Kidney (tissue), 14 donors: Measurements from ENCODE around the gene FARP2. TPM values are rescaled to one million over a fixed set of nuclear protein-coding genes. Genes with fewer than 3 reads are reported as not detected.
"Not testable (repeated sequence)": the region's sequence is repeated elsewhere in the genome, so short reads cannot be mapped to it uniquely, and the experiment has no call there.

ENCODE experiments used
- DNase-seq, 5 donors: peaks; one replicate each; pipeline ENCODE4 v3.0.0-alpha.2; 2013 to 2020
- FAIRE-seq: peaks from 2 replicates; lab custom pipeline; 2012; peaks lifted over from hg19 to GRCh38; lab: Jason Lieb, UNC
- H3K27ac ChIP-seq, 2 donors: one replicate each; pipeline ENCODE4 v1.7.0; 2013; ENCODE audit warnings: low read depth in 2 of 2, low read length in 2 of 2, inconsistent platforms in 1 of 2
- H3K27me3 ChIP-seq: one replicate; pipeline ENCODE4 v1.7.1; 2013; ENCODE audit warnings: low read length, inconsistent platforms; ENCODE audit not compliant: control insufficient read depth, insufficient read depth
- H3K36me3 ChIP-seq, 3 donors: one replicate each; pipeline versions ENCODE4 v1.7.0 to v1.7.1; 2013; ENCODE audit warnings: low read length in 3 of 3, control low read depth in 1 of 3, inconsistent platforms in 1 of 3; ENCODE audit not compliant: insufficient read depth in 3 of 3, control insufficient read depth in 2 of 3
- H3K4me1 ChIP-seq, 3 donors: one replicate each; pipeline versions ENCODE4 v1.7.0 to v1.7.1; 2013; ENCODE audit warnings: low read length in 3 of 3, inconsistent platforms in 1 of 3, low read depth in 1 of 3; ENCODE audit not compliant: control insufficient read depth in 2 of 3, insufficient read depth in 2 of 3
- H3K4me3 ChIP-seq, 3 donors: one replicate each; pipeline versions ENCODE4 v1.7.0 to v1.8.1; 2013; ENCODE audit warnings: low read length in 3 of 3, control low read depth in 1 of 3, inconsistent platforms in 1 of 3
- H3K9ac ChIP-seq, 3 donors: one replicate each; pipeline versions ENCODE4 v1.7.0 to v1.7.1; 2013; ENCODE audit warnings: low read length in 3 of 3, control low read depth in 1 of 3, inconsistent platforms in 1 of 3
- H3K9me3 ChIP-seq, 3 donors: one replicate each; pipeline versions ENCODE4 v1.7.0 to v1.7.1; 2013; ENCODE audit warnings: low read length in 3 of 3, control low read depth in 1 of 3, inconsistent platforms in 1 of 3; ENCODE audit not compliant: control insufficient read depth in 2 of 3, insufficient read depth in 1 of 3
- CTCF ChIP-seq: IDR thresholded peaks from 3 replicates; pipeline ENCODE4 v1.5.1; 2012; ENCODE audit warnings: mild to moderate bottlenecking, moderate library complexity, borderline replicate concordance; ENCODE audit not compliant: insufficient read depth; ENCODE audit errors: extremely low read depth
- intact Hi-C: fragments of 100-400 bp; cut with DNase I; formaldehyde crosslinking; loops from one replicate; pipeline ENCODE4 v1.11.1; 2022
- polyA plus RNA-seq: library from polyadenylated mRNA; stranded (reverse); fragments of 350-450 nt; fragmentation: Illumina TruSeq; extraction: RNeasy Lipid Tissue Mini Kit (QIAGEN cat#74804); gene quantifications from one replicate; pipeline ENCODE4 v1.2.3, GENCODE V29; 2014; ENCODE audit warnings: low read depth, low replicate concordance; ENCODE audit not compliant: insufficient read depth
- total RNA-seq: library from RNA; stranded (reverse); fragmentation: NEBNext Ultra II Directional; extraction: Animal tissue kit (Norgen Biotek cat#: 25700); gene quantifications from one replicate; pipeline ENCODE4 v1.2.1, GENCODE V29; 2021
- donor health status: control.
- donor health status: control.
- donor health status: control.
- donor health status: control.
- donor health status: control.
- donor health status: DM: yes; HTN: yes; CAD: no.
- donor health status: Normal renal cell carcinoma (clear cell type).

The FARP2 gene
- total and polyA plus RNA-seq, 2 donors from 2014 or later: 20.3 to 50.5 TPM

- peaks cover 9 to 56% (median 30%) of the 10 kb centered on the region in 3 donors for H3K36me3 ChIP-seq
- H3K27me3 ChIP-seq: no peaks in the 10 kb centered on the region
- DNase-seq (no peak), FAIRE-seq (no peak)
- H3K27ac ChIP-seq: peak overlapping the region in 1 of 2 donors; percentile 37
- TF ChIP-seq CTCF: no peak
- H3K4me1 ChIP-seq: no peaks in the 10 kb centered on the region
- intact Hi-C loops: no loop called here
- no peaks in the 10 kb centered on the region for H3K9me3 ChIP-seq
- no peak overlapping the region for H3K4me3 ChIP-seq
- no peak overlapping the region for H3K9ac ChIP-seq
Measured at GRCh38 chr2:241410739-241411176, 54.7 kb downstream of the FARP2 start.

GRCh38 chr2:241412144-241412543, 56.1 kb downstream of the FARP2 start:
- Histone ChIP-seq H3K9ac (no peak overlapping the region), H3K27ac (no peak overlapping the region), H3K4me3 (no peak overlapping the region), H3K4me1 (no peaks in the 10 kb centered on the region), H3K9me3 (no peaks in the 10 kb centered on the region), H3K27me3 (no peaks in the 10 kb centered on the region), H3K36me3 (peaks cover 9 to 57% (median 35%) of the 10 kb centered on the region in 3 donors)
- intact Hi-C loops: no loop called here
- DNase-seq (peak in 4 of 5 donors; percentile 44 to 88 (median 60)), FAIRE-seq (no peak)
- no peak for TF ChIP-seq CTCF

GRCh38 chr2:241413501-241413900, 57.4 kb downstream of the FARP2 start:
- FAIRE-seq, H3K27me3 ChIP-seq, H3K4me1 ChIP-seq, H3K4me3 ChIP-seq, H3K9me3 ChIP-seq, H3K27ac ChIP-seq, H3K9ac ChIP-seq, DNase-seq, intact Hi-C loops: not testable (repeated sequence)
- H3K36me3 ChIP-seq: peaks cover 9 to 58% (median 32%) of the 10 kb centered on the region in 3 donors

- intact Hi-C loops: no loop called here
- DNase-seq: no peak
- no peaks in the 10 kb centered on the region for H3K4me1 ChIP-seq
- H3K4me3 ChIP-seq: no peak overlapping the region
- TF ChIP-seq CTCF: no peak
- no peak for FAIRE-seq
- no peaks in the 10 kb centered on the region for H3K27me3 ChIP-seq
- H3K9ac ChIP-seq: no peak overlapping the region
- no peaks in the 10 kb centered on the region for H3K9me3 ChIP-seq
- H3K36me3 ChIP-seq: peaks cover 9 to 63% (median 32%) of the 10 kb centered on the region in 3 donors
- H3K27ac ChIP-seq: no peak overlapping the region
Measured at GRCh38 chr2:241413929-241414580, 58.0 kb downstream of the FARP2 start.
